Measurements from ENCODE around the gene GABPB1.

DNA sequence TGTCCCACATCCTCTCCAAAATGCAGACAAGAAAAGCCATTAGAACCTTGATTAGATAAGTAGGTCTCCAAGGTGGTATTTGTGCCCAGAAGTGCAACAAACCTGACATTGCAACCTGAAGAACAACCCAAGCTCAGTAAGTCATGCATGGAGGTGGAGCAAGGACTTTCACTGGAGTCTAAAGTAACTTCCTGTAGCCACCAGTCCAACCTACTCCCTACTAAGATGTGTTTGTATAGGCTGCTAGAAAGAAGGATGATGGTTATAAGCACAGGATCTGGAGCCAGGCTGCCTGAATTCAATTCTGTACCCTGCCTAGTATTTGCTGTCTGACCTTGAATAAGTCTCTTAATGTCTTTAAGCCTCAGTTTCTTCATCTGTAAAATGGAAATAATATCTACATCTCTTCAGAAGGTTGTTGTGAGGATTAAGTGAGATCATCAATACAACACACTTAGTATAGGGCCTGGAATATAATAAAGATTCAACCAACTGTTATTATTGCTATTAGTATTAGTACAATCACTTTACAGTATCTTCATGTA lies 121.7 kb downstream of the GABPB1 start:
- TF ChIP-seq CTCF (IDR thresholded peaks at IDR 0.05): no peak
- TF ChIP-seq POLR2AphosphoS5 (IDR thresholded peaks at IDR 0.05): no peak
